Naive thymus-derived CD8-positive, alpha-beta T cell (primary cell): ENCODE measurements around the gene KIFAP3. TPM values are rescaled to one million over a fixed set of nuclear protein-coding genes. Genes with fewer than 3 reads are reported as not detected.

Experiments used
- ATAC-seq, 2 donors: fragments of 150-1000 bp; cut with Tn5 transposase in 1 of 2; sonication (Bioruptor Pico), chemical (Tn5 transposase) in 1 of 2; 1 replicate in 1 of 2; 2 replicates in 1 of 2; pipeline ENCODE4 v1.10.0; 2021; ENCODE audit warnings: mild to moderate bottlenecking in 2 of 2, moderate library complexity in 2 of 2
- POLR2A ChIA-PET: fragments of 350-600 bp; sonication (Branson Sonifier 250); formaldehyde crosslinking; loops from one replicate; lab custom pipeline; 2021; ENCODE audit warnings: antibody characterized with exemption; lab: Charles Lee
- DNase-seq, 10 donors: peaks; one replicate each; pipeline versions ENCODE4 v3.0.0 to v3.0.0-alpha.2; 2020 to 2022
- H3K27ac Mint-ChIP-seq, 10 donors: one replicate each; pipeline ENCODE4 v1.8.0; 2020 to 2022; ENCODE audit warnings: mild to moderate bottlenecking in 10 of 10, mixed read lengths in 10 of 10, moderate library complexity in 4 of 10, inconsistent platforms in 1 of 10
- H3K27me3 Mint-ChIP-seq, 5 donors: one replicate each; pipeline ENCODE4 v1.8.0; 2021 to 2022; ENCODE audit warnings: mixed read lengths in 5 of 5
- H3K36me3 Mint-ChIP-seq, 3 donors: one replicate each; pipeline ENCODE4 v1.8.0; 2020 to 2022; ENCODE audit warnings: mixed read lengths in 3 of 3, mild to moderate bottlenecking in 2 of 3, inconsistent platforms in 1 of 3
- H3K4me1 Mint-ChIP-seq, 4 donors: one replicate each; pipeline ENCODE4 v1.8.0; 2021 to 2022; ENCODE audit warnings: mixed read lengths in 4 of 4
- H3K4me3 Mint-ChIP-seq, 10 donors: one replicate each; pipeline ENCODE4 v1.8.0; 2020 to 2022; ENCODE audit warnings: mild to moderate bottlenecking in 10 of 10, mixed read lengths in 10 of 10, moderate library complexity in 6 of 10, inconsistent platforms in 1 of 10
- H3K9me3 Mint-ChIP-seq, 9 donors: one replicate each; pipeline ENCODE4 v1.8.0; 2020 to 2022; ENCODE audit warnings: mixed read lengths in 9 of 9, mild to moderate bottlenecking in 3 of 9, inconsistent platforms in 1 of 9, moderate library complexity in 1 of 9
- polyA plus RNA-seq, 3 donors: library from polyadenylated mRNA; unstranded; fragments of 300-500 nt; fragmentation: Illumina TruSeq; gene quantifications; one replicate each; pipeline ENCODE4 v1.2.3, GENCODE V29; 2021
- total RNA-seq, 8 experiments: library from RNA in 2 of 8; stranded (reverse) in 2 of 8; gene quantifications; one replicate each; pipeline ENCODE4 v1.2.3 and lab custom pipeline; 2021 to 2026

The KIFAP3 gene
- total and polyA plus RNA-seq, 5 experiments from 2014 or later: 10.0 to 20.8 (median 17.9) TPM

DNA sequence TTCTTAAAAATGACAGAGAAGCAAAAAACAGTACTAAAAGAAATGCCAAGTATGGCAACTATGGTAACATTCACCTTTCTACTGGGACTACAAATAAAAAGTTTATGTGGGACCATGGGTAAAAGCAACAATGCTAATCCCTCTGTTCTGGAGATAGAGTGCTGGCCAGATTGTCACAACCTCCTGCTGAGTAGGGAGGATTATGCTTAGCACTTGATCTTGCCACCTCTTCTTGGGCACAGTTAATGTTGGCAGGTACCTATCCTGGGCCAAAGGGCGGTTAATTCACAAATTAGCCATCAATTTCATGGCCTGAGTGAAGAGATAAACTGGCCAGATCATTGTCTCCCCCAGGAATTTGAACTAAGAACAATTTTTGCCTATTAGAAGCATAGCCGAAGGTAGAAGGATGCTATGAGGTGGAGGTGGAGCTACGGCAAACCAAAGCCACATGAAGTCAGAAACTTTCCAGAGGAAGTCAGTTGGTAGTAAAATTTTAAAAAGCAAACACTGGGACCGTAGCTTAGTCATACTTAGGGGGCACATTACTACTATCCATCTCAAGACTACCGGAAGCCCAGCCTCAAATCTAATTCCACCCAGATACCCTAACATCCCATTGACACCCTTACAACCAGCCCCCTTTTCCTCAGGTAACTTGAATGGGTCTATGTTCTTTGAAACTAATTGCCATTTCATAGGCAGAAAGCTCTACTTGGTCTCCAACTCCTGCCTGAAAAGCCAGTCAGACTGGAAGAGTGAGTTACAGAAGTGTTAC, 183.5 kb downstream of the KIFAP3 start:
- peaks cover 31 to 61% (median 53%) of the 10 kb centered on the region in 4 donors for H3K4me1 Mint-ChIP-seq
- ATAC-seq (peak; percentile 24 to 28), DNase-seq (peak in 7 of 10 donors; percentile 3 to 59 (median 28))
- H3K4me3 Mint-ChIP-seq: peak overlapping the region; percentile 55 to 97 (median 84)
- H3K9me3 Mint-ChIP-seq: no peaks in the 10 kb centered on the region
- H3K27ac Mint-ChIP-seq: peak overlapping the region; percentile 89 to 100 (median 92)
- H3K27me3 Mint-ChIP-seq: peaks cover 0 to under 1% (median 0%) of the 10 kb centered on the region in 5 donors
- POLR2A ChIA-PET: no interaction called here
- peaks cover 0 to 32% (median 14%) of the 10 kb centered on the region in 3 donors for H3K36me3 Mint-ChIP-seq

DNA sequence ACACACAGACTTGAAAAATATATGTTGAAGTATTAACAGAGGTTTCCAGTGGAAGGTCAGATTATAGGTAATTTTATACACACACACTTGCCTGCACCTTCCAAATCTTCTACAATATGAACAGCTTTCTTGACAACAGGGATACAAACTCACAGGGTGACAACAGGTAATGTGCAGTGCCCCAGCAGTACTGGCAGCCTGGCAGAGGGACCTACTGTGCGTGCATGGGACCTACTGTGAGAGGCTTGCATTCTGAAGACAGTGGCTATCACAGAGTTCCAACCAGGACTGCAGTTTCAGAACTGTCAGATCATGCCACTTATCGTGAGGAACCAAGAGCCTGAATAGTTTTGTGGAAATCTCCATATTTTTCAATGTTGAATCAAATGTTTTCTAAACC, 184.6 kb downstream of the KIFAP3 start:
- H3K4me1 Mint-ChIP-seq: peaks cover 36 to 68% (median 59%) of the 10 kb centered on the region in 4 donors
- no peak for ATAC-seq

GRCh38 chr1:169886931-169887330, 187.6 kb downstream of the KIFAP3 start:
- Mint-ChIP-seq H3K27ac (no peak overlapping the region), H3K4me1 (peaks cover 28 to 53% (median 52%) of the 10 kb centered on the region in 4 donors), H3K9me3 (no peaks in the 10 kb centered on the region), H3K27me3 (no peaks in the 10 kb centered on the region), H3K4me3 (no peak overlapping the region), H3K36me3 (peaks cover 5 to 60% (median 26%) of the 10 kb centered on the region in 3 donors)
- DNase-seq (no peak), ATAC-seq (no peak)
- POLR2A ChIA-PET: no interaction called here

More for the DNA sequence above, 184.6 kb downstream of the KIFAP3 start:
- no peak for DNase-seq
- peak overlapping the region in 3 of 10 donors; percentile 29 to 46 (median 30) for H3K4me3 Mint-ChIP-seq
- peaks cover 5 to 42% (median 22%) of the 10 kb centered on the region in 3 donors for H3K36me3 Mint-ChIP-seq
- H3K27ac Mint-ChIP-seq: peak overlapping the region; percentile 1 to 100 (median 72)
- H3K9me3 Mint-ChIP-seq: no peaks in the 10 kb centered on the region
- H3K27me3 Mint-ChIP-seq: no peaks in the 10 kb centered on the region
- POLR2A ChIA-PET: no interaction called here

DNA sequence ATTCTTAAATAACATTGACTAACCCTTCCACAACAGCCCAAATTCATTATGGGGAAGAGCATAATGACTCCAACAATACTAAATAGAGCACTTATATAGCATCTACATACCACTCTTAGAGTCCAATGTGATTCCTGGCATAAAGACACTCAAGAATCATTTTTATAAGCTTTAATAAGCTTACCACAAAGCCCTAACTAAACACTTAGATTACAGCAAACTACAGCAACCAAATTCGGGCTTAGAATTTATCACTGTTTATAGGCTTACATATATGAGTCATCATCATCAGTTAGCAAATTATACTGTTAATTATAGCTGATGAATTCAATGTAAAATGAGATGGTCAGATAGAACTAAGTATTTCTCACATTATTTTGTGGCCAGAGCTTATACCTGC, 188.1 kb downstream of the KIFAP3 start:
- DNase-seq (no peak), ATAC-seq (no peak)
- Mint-ChIP-seq H3K4me3 (no peak overlapping the region), H3K27me3 (no peaks in the 10 kb centered on the region), H3K4me1 (peaks cover 29 to 53% (median 49%) of the 10 kb centered on the region in 4 donors), H3K9me3 (no peaks in the 10 kb centered on the region), H3K36me3 (peaks cover 5 to 64% (median 26%) of the 10 kb centered on the region in 3 donors), H3K27ac (no peak overlapping the region)
- POLR2A ChIA-PET: interaction anchor here (0.6 kb wide), 1 partner anchor 44 kb away, joined by 4 read pairs; no protein-coding TSS in a partner anchor

DNA sequence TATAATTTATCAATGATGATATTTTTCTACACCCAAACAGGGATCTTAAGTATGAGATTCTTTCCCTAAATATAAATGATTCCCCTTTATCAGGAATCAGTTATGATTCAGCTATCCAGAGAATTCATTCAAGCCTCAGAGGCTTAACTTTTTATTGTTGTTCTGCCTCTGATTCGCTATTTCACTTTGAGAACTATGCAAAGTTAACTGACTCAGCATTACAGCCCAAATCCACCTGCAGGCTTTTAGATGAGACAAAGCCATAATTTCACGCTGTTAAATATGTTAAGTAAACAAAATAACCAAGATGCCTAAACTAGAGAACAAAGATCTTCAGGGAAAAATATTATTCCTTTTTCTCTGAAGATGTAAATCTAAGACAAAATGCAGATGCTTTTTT, 189.3 kb downstream of the KIFAP3 start:
- no peaks in the 10 kb centered on the region for H3K9me3 Mint-ChIP-seq
- ATAC-seq (no peak), DNase-seq (no peak)
- no peaks in the 10 kb centered on the region for H3K27me3 Mint-ChIP-seq
- H3K4me3 Mint-ChIP-seq: no peak overlapping the region
- peak overlapping the region in 1 of 10 donors; percentile 44 for H3K27ac Mint-ChIP-seq
- H3K4me1 Mint-ChIP-seq: peaks cover 23 to 49% (median 42%) of the 10 kb centered on the region in 4 donors
- H3K36me3 Mint-ChIP-seq: peaks cover 5 to 72% (median 28%) of the 10 kb centered on the region in 3 donors
- POLR2A ChIA-PET: no interaction called here

DNA sequence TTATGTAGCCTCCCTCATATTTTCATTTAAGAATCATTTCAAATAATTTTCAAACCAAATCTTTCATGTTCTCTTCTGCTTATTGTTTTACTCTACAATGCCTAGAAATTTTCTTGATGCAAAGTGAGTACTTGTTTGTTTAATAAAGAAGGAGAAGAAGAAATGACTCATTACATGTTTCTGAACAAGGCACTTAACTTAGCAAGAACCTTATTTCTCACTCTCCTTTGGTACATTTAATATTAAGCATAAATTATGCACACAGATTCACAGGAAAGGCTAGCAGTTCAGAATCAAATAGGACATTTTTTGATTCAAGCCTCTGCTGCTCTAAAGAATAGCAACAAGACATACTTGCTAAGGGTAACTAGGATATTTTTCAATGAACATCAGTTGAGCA, 189.9 kb downstream of the KIFAP3 start:
- DNase-seq: no peak
- Mint-ChIP-seq H3K27ac (no peak overlapping the region), H3K4me3 (no peak overlapping the region), H3K27me3 (no peaks in the 10 kb centered on the region), H3K9me3 (no peaks in the 10 kb centered on the region), H3K4me1 (peaks cover 23 to 47% (median 39%) of the 10 kb centered on the region in 4 donors), H3K36me3 (peaks cover 5 to 75% (median 28%) of the 10 kb centered on the region in 3 donors)
- ATAC-seq: no peak
- POLR2A ChIA-PET: no interaction called here

DNA sequence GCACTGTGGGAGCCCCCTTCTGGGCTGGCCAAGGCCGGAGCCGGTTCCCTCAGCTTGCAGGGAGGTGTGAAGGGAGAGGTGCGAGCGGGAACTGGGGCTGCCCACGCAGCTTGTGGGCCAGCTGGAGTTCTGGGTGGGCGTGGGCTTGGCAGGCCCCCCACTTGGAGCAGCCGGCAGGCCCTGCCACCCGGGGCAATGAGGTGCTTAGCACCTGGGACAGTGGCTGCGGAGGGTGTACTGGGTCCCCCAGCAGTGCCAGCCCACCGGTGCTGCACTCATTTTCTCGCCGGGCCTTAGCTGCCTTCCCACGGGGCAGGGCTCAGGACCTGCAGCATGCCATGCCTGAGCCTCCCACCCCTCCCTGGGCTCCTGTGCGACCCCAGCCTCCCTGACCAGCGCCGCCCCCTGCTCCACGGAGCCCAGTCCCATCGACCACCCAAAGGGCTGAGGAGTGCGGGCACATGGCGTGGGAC, 192.4 kb downstream of the KIFAP3 start:
- no peak for DNase-seq
- Mint-ChIP-seq H3K36me3 (peaks cover 5 to 79% (median 34%) of the 10 kb centered on the region in 3 donors), H3K9me3 (no peaks in the 10 kb centered on the region), H3K27ac (no peak overlapping the region), H3K4me1 (peaks cover 29 to 46% (median 40%) of the 10 kb centered on the region in 4 donors), H3K4me3 (no peak overlapping the region), H3K27me3 (no peaks in the 10 kb centered on the region)
- ATAC-seq: no peak
- POLR2A ChIA-PET: no interaction called here

DNA sequence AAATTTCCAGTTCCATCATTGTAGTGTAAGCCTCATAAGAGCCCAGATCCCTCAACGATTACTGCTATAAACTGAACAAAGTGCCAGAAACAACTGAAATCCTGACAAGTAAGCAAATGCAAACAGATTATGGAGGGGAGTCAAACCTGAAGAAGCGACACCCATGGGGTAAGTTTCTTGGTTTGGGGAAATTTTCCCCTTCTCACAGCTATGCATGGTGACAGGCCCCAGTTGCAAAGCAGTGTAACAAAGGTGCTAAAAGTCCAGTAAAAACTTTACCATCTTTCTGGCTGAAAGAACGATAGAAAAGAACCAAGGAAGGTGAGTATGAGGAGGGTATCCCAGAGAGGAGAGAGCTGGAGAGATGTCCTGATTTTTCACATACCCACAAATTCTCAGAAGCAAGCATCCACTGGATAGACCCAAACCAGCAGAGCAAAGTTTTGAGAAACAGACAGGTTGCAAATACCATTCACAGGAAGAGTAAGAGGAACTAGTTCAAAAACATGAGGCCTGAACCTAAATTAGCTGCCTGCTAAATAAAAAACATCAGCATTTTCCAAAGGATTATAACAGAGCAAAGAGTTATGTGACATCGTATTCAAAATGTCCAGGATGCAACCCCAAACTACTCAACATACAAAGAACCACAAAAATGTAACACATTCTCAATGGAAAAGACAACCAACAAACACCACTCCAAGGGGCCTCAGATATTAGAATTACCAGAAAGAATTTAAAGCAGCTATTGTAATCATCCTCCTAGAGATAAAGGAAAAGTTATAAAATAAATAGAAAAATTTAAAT, 195.3 kb downstream of the KIFAP3 start:
- no peaks in the 10 kb centered on the region for H3K27me3 Mint-ChIP-seq
- H3K9me3 Mint-ChIP-seq: no peaks in the 10 kb centered on the region
- POLR2A ChIA-PET: no interaction called here
- DNase-seq (no peak), ATAC-seq (no peak)
- peak overlapping the region in 4 of 10 donors; percentile 63 to 76 (median 66) for H3K27ac Mint-ChIP-seq
- H3K4me3 Mint-ChIP-seq: peak overlapping the region in 1 of 10 donors; percentile 12
- peaks cover 2 to 81% (median 33%) of the 10 kb centered on the region in 3 donors for H3K36me3 Mint-ChIP-seq
- peaks cover 23 to 44% (median 31%) of the 10 kb centered on the region in 4 donors for H3K4me1 Mint-ChIP-seq

GRCh38 chr1:169878498-169878897, 196.0 kb downstream of the KIFAP3 start:
- POLR2A ChIA-PET: no interaction called here
- peak overlapping the region in 3 of 10 donors; percentile 43 to 76 (median 67) for H3K27ac Mint-ChIP-seq
- no peaks in the 10 kb centered on the region for H3K27me3 Mint-ChIP-seq
- ATAC-seq (no peak), DNase-seq (no peak)
- H3K9me3 Mint-ChIP-seq: no peaks in the 10 kb centered on the region
- peaks cover 24 to 45% (median 37%) of the 10 kb centered on the region in 4 donors for H3K4me1 Mint-ChIP-seq
- peaks cover 9 to 85% (median 41%) of the 10 kb centered on the region in 3 donors for H3K36me3 Mint-ChIP-seq
- H3K4me3 Mint-ChIP-seq: no peak overlapping the region

GRCh38 chr1:169877800-169878491, 196.5 kb downstream of the KIFAP3 start:
- Mint-ChIP-seq H3K27me3 (no peaks in the 10 kb centered on the region), H3K4me3 (no peak overlapping the region), H3K4me1 (peaks cover 22 to 44% (median 33%) of the 10 kb centered on the region in 4 donors), H3K36me3 (peaks cover 14 to 85% (median 46%) of the 10 kb centered on the region in 3 donors), H3K27ac (peak overlapping the region in 2 of 10 donors; percentile 27 to 43), H3K9me3 (no peaks in the 10 kb centered on the region)
- ATAC-seq (no peak), DNase-seq (no peak)
- POLR2A ChIA-PET: no interaction called here

DNA sequence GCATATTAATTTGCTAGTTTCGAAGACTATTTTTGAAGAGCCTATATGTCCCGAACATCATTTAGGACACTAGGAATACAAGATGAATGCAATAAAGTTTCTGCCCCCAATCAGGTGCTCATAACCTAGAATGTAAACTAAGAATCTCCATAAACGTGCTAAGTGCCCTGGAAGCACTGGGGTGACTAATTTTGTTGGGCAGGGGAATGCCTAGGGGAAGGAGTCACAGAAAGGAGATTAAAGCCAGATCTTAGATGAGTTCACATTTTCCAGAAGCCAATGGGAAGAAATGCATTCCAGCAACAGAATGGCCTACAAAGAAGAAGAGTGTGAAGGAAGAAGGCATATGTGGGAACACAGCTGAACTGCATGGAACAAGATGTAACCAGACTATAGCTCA, 200.3 kb downstream of the KIFAP3 start:
- DNase-seq (no peak), ATAC-seq (no peak)
- H3K9me3 Mint-ChIP-seq: no peaks in the 10 kb centered on the region
- no peaks in the 10 kb centered on the region for H3K27me3 Mint-ChIP-seq
- no peak overlapping the region for H3K4me3 Mint-ChIP-seq
- POLR2A ChIA-PET: no interaction called here
- peaks cover 13 to 30% (median 19%) of the 10 kb centered on the region in 4 donors for H3K4me1 Mint-ChIP-seq
- peak overlapping the region in 1 of 10 donors; percentile 34 for H3K27ac Mint-ChIP-seq
- peaks cover 36 to 97% (median 70%) of the 10 kb centered on the region in 3 donors for H3K36me3 Mint-ChIP-seq

DNA sequence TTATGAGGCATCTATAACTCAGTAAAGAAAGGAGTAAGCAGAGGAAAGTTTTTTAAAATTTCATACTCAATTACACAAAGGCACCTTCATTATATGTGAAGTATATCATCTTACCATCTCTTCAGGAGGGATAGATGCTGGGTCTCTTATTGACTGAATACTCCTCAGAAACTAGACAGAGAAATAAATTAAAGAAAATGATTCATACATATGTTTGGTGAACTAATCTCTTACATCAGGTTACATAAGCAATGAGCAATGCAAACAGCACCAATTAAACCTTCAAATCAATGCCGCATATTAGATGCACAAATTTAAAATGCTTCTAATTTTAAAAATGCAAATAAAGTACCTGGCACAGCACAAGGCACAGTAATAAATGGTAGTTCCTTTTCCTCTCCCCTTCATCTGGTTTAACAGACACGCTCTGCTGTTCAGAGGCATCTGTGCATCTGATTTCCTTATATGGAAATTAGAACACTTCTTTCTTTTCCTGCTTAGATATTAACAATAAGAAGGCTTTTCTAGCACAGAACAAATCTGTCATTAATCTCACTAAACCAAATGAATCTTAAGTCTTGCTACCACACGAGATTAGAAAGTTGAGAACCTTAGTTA, 200.8 kb downstream of the KIFAP3 start:
- Mint-ChIP-seq H3K36me3 (peaks cover 38 to 97% (median 65%) of the 10 kb centered on the region in 3 donors), H3K4me3 (no peak overlapping the region), H3K27ac (peak overlapping the region in 3 of 10 donors; percentile 20 to 34 (median 25)), H3K9me3 (no peaks in the 10 kb centered on the region), H3K4me1 (peaks cover 8 to 25% (median 17%) of the 10 kb centered on the region in 4 donors), H3K27me3 (no peaks in the 10 kb centered on the region)
- no peak for DNase-seq
- POLR2A ChIA-PET: no interaction called here
- no peak for ATAC-seq
